ENCODE measurements around the gene MON2.
"Not testable (repeated sequence)": the region's sequence is repeated elsewhere in the genome, so short reads cannot be mapped to it uniquely, and the experiment has no call there.

The MON2 gene

GRCh38 chr12:62466594-62467491 is at the start of gene MON2:
MON2 (plus strand) TSS chr12:62466826; CDS start chr12:62467208, 382 bp downstream.
- Histone ChIP-seq H3K9me3 (ENCODE audit: control insufficient read depth, low read length) (no peaks in the 10 kb centered on the region), H3K27me3 (ENCODE audit: control insufficient read depth, insufficient read depth, low read length) (no peaks in the 10 kb centered on the region), H3K9ac (ENCODE audit: low read length) (peak within 1 kb of the TSS; percentile 100), H3K4me3 (ENCODE audit: low read length) (peak within 1 kb of the TSS; percentile 99), H3K4me1 (ENCODE audit: control insufficient read depth, insufficient read depth, low read length) (no peaks in the 10 kb centered on the region), H3K36me3 (ENCODE audit: control insufficient read depth, insufficient read depth, low read length) (no peaks in the 10 kb centered on the region)

- H3K9me3 ChIP-seq (ENCODE audit: control insufficient read depth, low read length), result no peaks in the 10 kb centered on the region
Measured at GRCh38 chr12:62426089-62426488, 40.5 kb upstream of the MON2 start.

GRCh38 chr12:62429457-62429856 is 37.2 kb upstream of the MON2 start:
- H3K9me3 ChIP-seq (ENCODE audit: control insufficient read depth, low read length), result no peaks in the 10 kb centered on the region
- no peaks in the 10 kb centered on the region for H3K4me1 ChIP-seq (ENCODE audit: control insufficient read depth, insufficient read depth, low read length)
- H3K27me3 ChIP-seq (ENCODE audit: control insufficient read depth, insufficient read depth, low read length), result peaks cover 14% of the 10 kb centered on the region
- no peak overlapping the region for H3K9ac ChIP-seq (ENCODE audit: low read length)
- H3K36me3 ChIP-seq (ENCODE audit: control insufficient read depth, insufficient read depth, low read length), result no peaks in the 10 kb centered on the region
- H3K4me3 ChIP-seq (ENCODE audit: low read length), result no peak overlapping the region

More at GRCh38 chr12:62426089-62426488, 40.5 kb upstream of the MON2 start:
- no peak overlapping the region for H3K9ac ChIP-seq (ENCODE audit: low read length)
- H3K4me1 ChIP-seq (ENCODE audit: control insufficient read depth, insufficient read depth, low read length), result no peaks in the 10 kb centered on the region
- H3K36me3 ChIP-seq (ENCODE audit: control insufficient read depth, insufficient read depth, low read length), result no peaks in the 10 kb centered on the region
- H3K4me3 ChIP-seq (ENCODE audit: low read length), result no peak overlapping the region
- H3K27me3 ChIP-seq (ENCODE audit: control insufficient read depth, insufficient read depth, low read length), result no peaks in the 10 kb centered on the region

- no peaks in the 10 kb centered on the region for H3K9me3 ChIP-seq (ENCODE audit: control insufficient read depth, low read length)
- H3K9ac ChIP-seq (ENCODE audit: low read length), result peak overlapping the region; percentile 29
Measured at GRCh38 chr12:62434494-62435302, 31.9 kb upstream of the MON2 start.

GRCh38 chr12:62435303-62436163 is 31.1 kb upstream of the MON2 start:
- peak overlapping the region; percentile 42 for H3K4me3 ChIP-seq (ENCODE audit: low read length)
- H3K36me3 ChIP-seq (ENCODE audit: control insufficient read depth, insufficient read depth, low read length), result no peaks in the 10 kb centered on the region
- peaks cover 30% of the 10 kb centered on the region for H3K27me3 ChIP-seq (ENCODE audit: control insufficient read depth, insufficient read depth, low read length)
- peak overlapping the region; percentile 29 for H3K9ac ChIP-seq (ENCODE audit: low read length)
- no peaks in the 10 kb centered on the region for H3K9me3 ChIP-seq (ENCODE audit: control insufficient read depth, low read length)
- H3K4me1 ChIP-seq (ENCODE audit: control insufficient read depth, insufficient read depth, low read length), result peaks cover 14% of the 10 kb centered on the region

More at GRCh38 chr12:62434494-62435302, 31.9 kb upstream of the MON2 start:
- no peaks in the 10 kb centered on the region for H3K36me3 ChIP-seq (ENCODE audit: control insufficient read depth, insufficient read depth, low read length)
- H3K4me3 ChIP-seq (ENCODE audit: low read length), result peak overlapping the region; percentile 42
- peaks cover 30% of the 10 kb centered on the region for H3K27me3 ChIP-seq (ENCODE audit: control insufficient read depth, insufficient read depth, low read length)
- H3K4me1 ChIP-seq (ENCODE audit: control insufficient read depth, insufficient read depth, low read length), result peaks cover 14% of the 10 kb centered on the region

- H3K4me1 ChIP-seq (ENCODE audit: control insufficient read depth, insufficient read depth, low read length), result peaks cover 14% of the 10 kb centered on the region
- no peak overlapping the region for H3K9ac ChIP-seq (ENCODE audit: low read length)
- no peaks in the 10 kb centered on the region for H3K36me3 ChIP-seq (ENCODE audit: control insufficient read depth, insufficient read depth, low read length)
- peaks cover 30% of the 10 kb centered on the region for H3K27me3 ChIP-seq (ENCODE audit: control insufficient read depth, insufficient read depth, low read length)
- H3K9me3 ChIP-seq (ENCODE audit: control insufficient read depth, low read length), result no peaks in the 10 kb centered on the region
- peak overlapping the region; percentile 42 for H3K4me3 ChIP-seq (ENCODE audit: low read length)
Measured at GRCh38 chr12:62436164-62436503, 30.5 kb upstream of the MON2 start.

- Histone ChIP-seq H3K9me3 (ENCODE audit: control insufficient read depth, low read length) (no peaks in the 10 kb centered on the region), H3K4me1 (ENCODE audit: control insufficient read depth, insufficient read depth, low read length) (peaks cover 14% of the 10 kb centered on the region), H3K9ac (ENCODE audit: low read length) (no peak overlapping the region), H3K27me3 (ENCODE audit: control insufficient read depth, insufficient read depth, low read length) (peaks cover 22% of the 10 kb centered on the region), H3K4me3 (ENCODE audit: low read length) (no peak overlapping the region), H3K36me3 (ENCODE audit: control insufficient read depth, insufficient read depth, low read length) (no peaks in the 10 kb centered on the region)
Measured at GRCh38 chr12:62438098-62438692, 28.4 kb upstream of the MON2 start.

GRCh38 chr12:62446754-62447452 is 19.7 kb upstream of the MON2 start:
- H3K27me3 ChIP-seq (ENCODE audit: control insufficient read depth, insufficient read depth, low read length), result no peaks in the 10 kb centered on the region
- H3K9ac ChIP-seq (ENCODE audit: low read length), result no peak overlapping the region
- no peak overlapping the region for H3K4me3 ChIP-seq (ENCODE audit: low read length)
- H3K36me3 ChIP-seq (ENCODE audit: control insufficient read depth, insufficient read depth, low read length), result no peaks in the 10 kb centered on the region
- no peaks in the 10 kb centered on the region for H3K4me1 ChIP-seq (ENCODE audit: control insufficient read depth, insufficient read depth, low read length)
- no peaks in the 10 kb centered on the region for H3K9me3 ChIP-seq (ENCODE audit: control insufficient read depth, low read length)

GRCh38 chr12:62448436-62448835 is 18.2 kb upstream of the MON2 start:
- H3K9me3 ChIP-seq (ENCODE audit: control insufficient read depth, low read length), result no peaks in the 10 kb centered on the region
- no peaks in the 10 kb centered on the region for H3K27me3 ChIP-seq (ENCODE audit: control insufficient read depth, insufficient read depth, low read length)
- no peaks in the 10 kb centered on the region for H3K36me3 ChIP-seq (ENCODE audit: control insufficient read depth, insufficient read depth, low read length)
- H3K4me3 ChIP-seq (ENCODE audit: low read length), result no peak overlapping the region
- H3K4me1 ChIP-seq (ENCODE audit: control insufficient read depth, insufficient read depth, low read length), result no peaks in the 10 kb centered on the region
- no peak overlapping the region for H3K9ac ChIP-seq (ENCODE audit: low read length)

- H3K9me3 ChIP-seq (ENCODE audit: control insufficient read depth, low read length); H3K4me1 ChIP-seq (ENCODE audit: control insufficient read depth, insufficient read depth, low read length); H3K36me3 ChIP-seq (ENCODE audit: control insufficient read depth, insufficient read depth, low read length); H3K9ac ChIP-seq (ENCODE audit: low read length); H3K4me3 ChIP-seq (ENCODE audit: low read length); H3K27me3 ChIP-seq (ENCODE audit: control insufficient read depth, insufficient read depth, low read length): not testable (repeated sequence)
Measured at GRCh38 chr12:62455429-62455828, 11.2 kb upstream of the MON2 start.

GRCh38 chr12:62458626-62459025 is 8.0 kb upstream of the MON2 start:
- Histone ChIP-seq H3K36me3 (ENCODE audit: control insufficient read depth, insufficient read depth, low read length) (no peaks in the 10 kb centered on the region), H3K9ac (ENCODE audit: low read length) (no peak overlapping the region), H3K4me3 (ENCODE audit: low read length) (no peak overlapping the region), H3K9me3 (ENCODE audit: control insufficient read depth, low read length) (no peaks in the 10 kb centered on the region), H3K4me1 (ENCODE audit: control insufficient read depth, insufficient read depth, low read length) (no peaks in the 10 kb centered on the region), H3K27me3 (ENCODE audit: control insufficient read depth, insufficient read depth, low read length) (no peaks in the 10 kb centered on the region)
